Fibroblast of lung (primary cell): ENCODE data around the gene SLC25A20. TPM values are rescaled to one million over a fixed set of nuclear protein-coding genes. Genes with fewer than 3 reads are reported as not detected.

ENCODE experiments used
- DNase-seq, 2 donors: peaks; one replicate each; pipeline versions ENCODE4 v3.0.0 to v3.0.0-alpha.2; 2010; ENCODE audit warnings: low read depth in 2 of 2
- H2AFZ ChIP-seq: 2 replicates; pipeline ENCODE4 v1.5.1; 2012; ENCODE audit warnings: low read length, control low read depth, inconsistent platforms
- H3K27ac ChIP-seq: 2 replicates; pipeline ENCODE4 v1.5.1; 2011; ENCODE audit warnings: low read length, control low read depth; ENCODE audit not compliant: insufficient read depth
- H3K27me3 ChIP-seq: 2 replicates; pipeline ENCODE4 v1.5.1; 2011; ENCODE audit warnings: mild to moderate bottlenecking, low read length; ENCODE audit not compliant: control insufficient read depth, insufficient read depth
- H3K36me3 ChIP-seq: 2 replicates; pipeline ENCODE4 v1.5.1; 2011; ENCODE audit warnings: low read length; ENCODE audit not compliant: control insufficient read depth, insufficient read depth
- H3K4me1 ChIP-seq: 2 replicates; pipeline ENCODE4 v1.5.1; 2011; ENCODE audit warnings: low read length; ENCODE audit not compliant: control insufficient read depth, insufficient read depth; ENCODE audit errors: extremely low read depth
- H3K4me2 ChIP-seq: 2 replicates; pipeline ENCODE4 v1.5.1; 2011; ENCODE audit warnings: low read length, control low read depth; ENCODE audit not compliant: insufficient read depth; ENCODE audit errors: extremely low read depth
- H3K4me3 ChIP-seq, 4 experiments: fragments of 200-600 bp in 1 of 4; sonication (generic) in 1 of 4; replicated peaks in 1 of 4; 2 replicates each; pipeline ENCODE4 v1.5.1; 2011 to 2016; ENCODE audit warnings: low read length in 4 of 4, low read depth in 3 of 4, mild to moderate bottlenecking in 3 of 4, control low read depth in 2 of 4, inconsistent platforms in 1 of 4, mixed read lengths in 1 of 4; ENCODE audit not compliant: insufficient read depth in 1 of 4; ENCODE audit errors: control extremely low read depth in 1 of 4
- H3K79me2 ChIP-seq: 2 replicates; pipeline ENCODE4 v1.5.1; 2012; ENCODE audit warnings: mild to moderate bottlenecking, low read length, inconsistent platforms; ENCODE audit not compliant: control insufficient read depth, insufficient read depth
- H3K9ac ChIP-seq: 2 replicates; pipeline ENCODE4 v1.5.1; 2011; ENCODE audit warnings: mild to moderate bottlenecking, low read length, control low read depth; ENCODE audit not compliant: insufficient read depth
- H3K9me3 ChIP-seq: 2 replicates; pipeline ENCODE4 v1.5.1; 2012; ENCODE audit warnings: low read depth, low read length; ENCODE audit not compliant: control insufficient read depth, insufficient read depth
- H4K20me1 ChIP-seq: 2 replicates; pipeline ENCODE4 v1.5.1; 2011; ENCODE audit warnings: low read length; ENCODE audit not compliant: control insufficient read depth, insufficient read depth; ENCODE audit errors: extremely low read depth
- CTCF ChIP-seq, 2 donors: IDR thresholded peaks in 1 of 2; conservative IDR thresholded peaks in 1 of 2; 1 replicate in 1 of 2; 2 replicates in 1 of 2; pipeline ENCODE4 v1.5.1; 2011 to 2012; ENCODE audit warnings: low read length in 2 of 2, control low read depth in 1 of 2, inconsistent platforms in 1 of 2, low read depth in 1 of 2, mild to moderate bottlenecking in 1 of 2
- EZH2 ChIP-seq: IDR thresholded peaks from 2 replicates; pipeline ENCODE4 v1.5.1; 2012; ENCODE audit warnings: low read length, control low read depth, mild to moderate bottlenecking; ENCODE audit errors: missing control alignments
- polyA plus RNA-seq, 2 donors: library from polyadenylated mRNA; depleted of rRNA in 1 of 2; stranded (reverse) in 1 of 2; unstranded in 1 of 2; fragments of >200 nt; gene quantifications; 2 replicates each; pipeline ENCODE4 v1.2.1, GENCODE V29; 2011 to 2012; ENCODE audit warnings: missing spikeins in 1 of 2
- total RNA-seq: library from RNA; depleted of rRNA; stranded (reverse); fragments of >200 nt; gene quantifications from 2 replicates; pipeline ENCODE4 v1.2.1, GENCODE V29; 2014

SLC25A20 gene
- total and polyA plus RNA-seq, 2 donors (not counting 1 experiment from before 2014, with no cell fraction given): 25.1 to 40.3 TPM

GRCh38 chr3:48859206-48859605 is 39.5 kb downstream of the SLC25A20 start:
- DNase-seq: no peak
- no peak overlapping the region for H2AFZ ChIP-seq
- TF ChIP-seq EZH2: no peak
- TF ChIP-seq CTCF (conservative IDR thresholded peaks at IDR 0.05 in 1 of 2, IDR thresholded peaks at IDR 0.05 in 1 of 2; ENCODE audit: low read depth in 1 of 2, low read length in 2 of 2): no peak

GRCh38 chr3:48858709-48859108 is 40.0 kb downstream of the SLC25A20 start:
- TF ChIP-seq EZH2 (no peak), CTCF (conservative IDR thresholded peaks at IDR 0.05 in 1 of 2, IDR thresholded peaks at IDR 0.05 in 1 of 2; ENCODE audit: low read depth in 1 of 2, low read length in 2 of 2) (no peak)
- Histone ChIP-seq H3K9ac (no peak overlapping the region), H3K9me3 (no peaks in the 10 kb centered on the region), H3K4me2 (no peak overlapping the region), H3K36me3 (no peaks in the 10 kb centered on the region), H3K4me1 (no peaks in the 10 kb centered on the region), H3K4me3 (no peak overlapping the region), H3K27ac (no peak overlapping the region), H3K79me2 (no peaks in the 10 kb centered on the region), H2AFZ (no peak overlapping the region), H3K27me3 (no peaks in the 10 kb centered on the region), H4K20me1 (no peaks in the 10 kb centered on the region)
- no peak for DNase-seq

More at GRCh38 chr3:48859206-48859605, 39.5 kb downstream of the SLC25A20 start:
- no peaks in the 10 kb centered on the region for H3K4me1 ChIP-seq
- no peak overlapping the region for H3K4me3 ChIP-seq
- no peak overlapping the region for H3K27ac ChIP-seq
- no peak overlapping the region for H3K9ac ChIP-seq
- H3K9me3 ChIP-seq: no peaks in the 10 kb centered on the region
- no peaks in the 10 kb centered on the region for H4K20me1 ChIP-seq
- H3K27me3 ChIP-seq: no peaks in the 10 kb centered on the region
- H3K79me2 ChIP-seq: no peaks in the 10 kb centered on the region
- H3K4me2 ChIP-seq: no peak overlapping the region
- H3K36me3 ChIP-seq: no peaks in the 10 kb centered on the region

- H3K36me3 ChIP-seq: no peaks in the 10 kb centered on the region
- DNase-seq: no peak
- H3K4me1 ChIP-seq: no peaks in the 10 kb centered on the region
- no peak overlapping the region for H3K4me3 ChIP-seq
- no peaks in the 10 kb centered on the region for H3K79me2 ChIP-seq
- H3K4me2 ChIP-seq: no peak overlapping the region
- H3K27ac ChIP-seq: no peak overlapping the region
- H3K27me3 ChIP-seq: no peaks in the 10 kb centered on the region
- no peak overlapping the region for H3K9ac ChIP-seq
- TF ChIP-seq EZH2: no peak
- no peak for TF ChIP-seq CTCF (conservative IDR thresholded peaks at IDR 0.05 in 1 of 2, IDR thresholded peaks at IDR 0.05 in 1 of 2; ENCODE audit: low read depth in 1 of 2, low read length in 2 of 2)
- H4K20me1 ChIP-seq: no peaks in the 10 kb centered on the region
- no peaks in the 10 kb centered on the region for H3K9me3 ChIP-seq
- no peak overlapping the region for H2AFZ ChIP-seq
Observed at GRCh38 chr3:48857641-48858040, 41.0 kb downstream of the SLC25A20 start.
